ENCODE results near the gene NAA35.

DNA sequence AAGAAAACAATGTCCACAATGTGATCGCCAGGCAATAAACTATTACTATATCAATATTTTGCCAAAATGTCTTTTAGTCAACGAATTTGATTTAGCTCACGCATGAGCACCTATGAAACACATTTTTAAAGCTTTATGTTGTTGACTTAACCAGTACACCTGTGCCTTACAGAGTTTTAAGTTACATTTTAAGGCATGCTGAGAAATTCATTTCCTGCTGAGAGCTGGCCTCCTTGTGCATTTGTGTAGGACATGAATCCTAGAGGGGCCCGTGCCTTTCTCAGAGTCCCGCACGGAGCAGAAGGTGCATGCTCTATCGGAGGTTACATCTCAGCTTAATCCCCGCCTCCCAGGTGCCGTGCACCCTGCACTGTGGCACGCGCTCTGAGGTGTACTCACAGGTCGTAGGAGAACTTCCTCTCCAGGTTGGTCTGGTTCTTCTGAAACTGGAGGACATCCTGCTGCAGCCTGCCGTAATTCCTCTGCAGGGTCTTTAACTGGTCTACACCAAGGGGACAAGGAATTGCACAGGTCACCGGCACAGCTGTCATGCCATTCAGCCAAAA lies 105.2 kb downstream of the NAA35 start:
- TF ChIP-seq, protein P1, sequence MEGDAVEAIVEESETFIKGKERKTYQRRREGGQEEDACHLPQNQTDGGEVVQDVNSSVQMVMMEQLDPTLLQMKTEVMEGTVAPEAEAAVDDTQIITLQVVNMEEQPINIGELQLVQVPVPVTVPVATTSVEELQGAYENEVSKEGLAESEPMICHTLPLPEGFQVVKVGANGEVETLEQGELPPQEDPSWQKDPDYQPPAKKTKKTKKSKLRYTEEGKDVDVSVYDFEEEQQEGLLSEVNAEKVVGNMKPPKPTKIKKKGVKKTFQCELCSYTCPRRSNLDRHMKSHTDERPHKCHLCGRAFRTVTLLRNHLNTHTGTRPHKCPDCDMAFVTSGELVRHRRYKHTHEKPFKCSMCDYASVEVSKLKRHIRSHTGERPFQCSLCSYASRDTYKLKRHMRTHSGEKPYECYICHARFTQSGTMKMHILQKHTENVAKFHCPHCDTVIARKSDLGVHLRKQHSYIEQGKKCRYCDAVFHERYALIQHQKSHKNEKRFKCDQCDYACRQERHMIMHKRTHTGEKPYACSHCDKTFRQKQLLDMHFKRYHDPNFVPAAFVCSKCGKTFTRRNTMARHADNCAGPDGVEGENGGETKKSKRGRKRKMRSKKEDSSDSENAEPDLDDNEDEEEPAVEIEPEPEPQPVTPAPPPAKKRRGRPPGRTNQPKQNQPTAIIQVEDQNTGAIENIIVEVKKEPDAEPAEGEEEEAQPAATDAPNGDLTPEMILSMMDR (IDR thresholded peaks at IDR 0.05), result no peak
- no peak for TF ChIP-seq POLR2A (IDR thresholded peaks at IDR 0.05)
